ENCODE measurements around the gene RAD51B.

Gene RAD51B

GRCh38 chr14:68317239-68317638 lies 497.7 kb downstream of the RAD51B start:
- Histone ChIP-seq H3K4me1 (ENCODE audit: control insufficient read depth, low read depth, low read length) (peaks cover 17% of the 10 kb centered on the region), H3K27ac (ENCODE audit: low read length) (no peak overlapping the region), H3K9me3 (ENCODE audit: control insufficient read depth, low read depth, low read length) (no peaks in the 10 kb centered on the region), H3K36me3 (ENCODE audit: control insufficient read depth, low read depth, low read length) (no peaks in the 10 kb centered on the region), H3K27me3 (ENCODE audit: control insufficient read depth, insufficient read depth, low read length) (no peaks in the 10 kb centered on the region), H3K9ac (ENCODE audit: low read length) (no peak overlapping the region), H3K4me3 (ENCODE audit: low read length) (no peak overlapping the region)

- no peaks in the 10 kb centered on the region for H3K36me3 ChIP-seq (ENCODE audit: control insufficient read depth, low read depth, low read length)
- no peak overlapping the region for H3K9ac ChIP-seq (ENCODE audit: low read length)
- no peaks in the 10 kb centered on the region for H3K9me3 ChIP-seq (ENCODE audit: control insufficient read depth, low read depth, low read length)
- H3K27me3 ChIP-seq (ENCODE audit: control insufficient read depth, insufficient read depth, low read length) = no peaks in the 10 kb centered on the region
- H3K27ac ChIP-seq (ENCODE audit: low read length) = no peak overlapping the region
- H3K4me3 ChIP-seq (ENCODE audit: low read length) = no peak overlapping the region
- peaks cover 9% of the 10 kb centered on the region for H3K4me1 ChIP-seq (ENCODE audit: control insufficient read depth, low read depth, low read length)
Observed at GRCh38 chr14:68318828-68319227, 499.2 kb downstream of the RAD51B start.

- H3K36me3 ChIP-seq (ENCODE audit: control insufficient read depth, low read depth, low read length) = no peaks in the 10 kb centered on the region
Observed at GRCh38 chr14:68320495-68320894, 500.9 kb downstream of the RAD51B start.

GRCh38 chr14:68322940-68323620 lies 503.5 kb downstream of the RAD51B start:
- H3K27me3 ChIP-seq (ENCODE audit: control insufficient read depth, insufficient read depth, low read length) = no peaks in the 10 kb centered on the region
- H3K4me1 ChIP-seq (ENCODE audit: control insufficient read depth, low read depth, low read length) = peaks cover 9% of the 10 kb centered on the region
- no peaks in the 10 kb centered on the region for H3K9me3 ChIP-seq (ENCODE audit: control insufficient read depth, low read depth, low read length)
- no peak overlapping the region for H3K9ac ChIP-seq (ENCODE audit: low read length)
- no peak overlapping the region for H3K4me3 ChIP-seq (ENCODE audit: low read length)
- H3K27ac ChIP-seq (ENCODE audit: low read length) = no peak overlapping the region
- no peaks in the 10 kb centered on the region for H3K36me3 ChIP-seq (ENCODE audit: control insufficient read depth, low read depth, low read length)

More at GRCh38 chr14:68320495-68320894, 500.9 kb downstream of the RAD51B start:
- Histone ChIP-seq H3K9ac (ENCODE audit: low read length) (no peak overlapping the region), H3K4me1 (ENCODE audit: control insufficient read depth, low read depth, low read length) (peaks cover 9% of the 10 kb centered on the region), H3K4me3 (ENCODE audit: low read length) (no peak overlapping the region), H3K9me3 (ENCODE audit: control insufficient read depth, low read depth, low read length) (no peaks in the 10 kb centered on the region), H3K27me3 (ENCODE audit: control insufficient read depth, insufficient read depth, low read length) (no peaks in the 10 kb centered on the region), H3K27ac (ENCODE audit: low read length) (no peak overlapping the region)

GRCh38 chr14:68325267-68325807 lies 505.8 kb downstream of the RAD51B start:
- H3K9me3 ChIP-seq (ENCODE audit: control insufficient read depth, low read depth, low read length) = no peaks in the 10 kb centered on the region
- H3K4me3 ChIP-seq (ENCODE audit: low read length) = no peak overlapping the region
- no peaks in the 10 kb centered on the region for H3K27me3 ChIP-seq (ENCODE audit: control insufficient read depth, insufficient read depth, low read length)
- H3K4me1 ChIP-seq (ENCODE audit: control insufficient read depth, low read depth, low read length) = no peaks in the 10 kb centered on the region
- no peaks in the 10 kb centered on the region for H3K36me3 ChIP-seq (ENCODE audit: control insufficient read depth, low read depth, low read length)
- no peak overlapping the region for H3K9ac ChIP-seq (ENCODE audit: low read length)
- no peak overlapping the region for H3K27ac ChIP-seq (ENCODE audit: low read length)

GRCh38 chr14:68327231-68327630 lies 507.7 kb downstream of the RAD51B start:
- Histone ChIP-seq H3K4me3 (ENCODE audit: low read length) (no peak overlapping the region), H3K27ac (ENCODE audit: low read length) (no peak overlapping the region), H3K9me3 (ENCODE audit: control insufficient read depth, low read depth, low read length) (no peaks in the 10 kb centered on the region), H3K36me3 (ENCODE audit: control insufficient read depth, low read depth, low read length) (no peaks in the 10 kb centered on the region), H3K27me3 (ENCODE audit: control insufficient read depth, insufficient read depth, low read length) (no peaks in the 10 kb centered on the region), H3K4me1 (ENCODE audit: control insufficient read depth, low read depth, low read length) (peaks cover 9% of the 10 kb centered on the region), H3K9ac (ENCODE audit: low read length) (no peak overlapping the region)

- Histone ChIP-seq H3K4me1 (ENCODE audit: control insufficient read depth, low read depth, low read length) (peaks cover 20% of the 10 kb centered on the region), H3K9me3 (ENCODE audit: control insufficient read depth, low read depth, low read length) (no peaks in the 10 kb centered on the region), H3K4me3 (ENCODE audit: low read length) (no peak overlapping the region), H3K27ac (ENCODE audit: low read length) (no peak overlapping the region), H3K27me3 (ENCODE audit: control insufficient read depth, insufficient read depth, low read length) (no peaks in the 10 kb centered on the region), H3K9ac (ENCODE audit: low read length) (no peak overlapping the region), H3K36me3 (ENCODE audit: control insufficient read depth, low read depth, low read length) (no peaks in the 10 kb centered on the region)
Observed at GRCh38 chr14:68328509-68328908, 508.9 kb downstream of the RAD51B start.

GRCh38 chr14:68331426-68331825 lies 511.8 kb downstream of the RAD51B start:
- H3K27me3 ChIP-seq (ENCODE audit: control insufficient read depth, insufficient read depth, low read length) = no peaks in the 10 kb centered on the region
- H3K4me1 ChIP-seq (ENCODE audit: control insufficient read depth, low read depth, low read length) = peaks cover 20% of the 10 kb centered on the region
- no peaks in the 10 kb centered on the region for H3K9me3 ChIP-seq (ENCODE audit: control insufficient read depth, low read depth, low read length)
- H3K27ac ChIP-seq (ENCODE audit: low read length) = no peak overlapping the region
- no peaks in the 10 kb centered on the region for H3K36me3 ChIP-seq (ENCODE audit: control insufficient read depth, low read depth, low read length)
- H3K9ac ChIP-seq (ENCODE audit: low read length) = no peak overlapping the region
- no peak overlapping the region for H3K4me3 ChIP-seq (ENCODE audit: low read length)

GRCh38 chr14:68331991-68332390 lies 512.4 kb downstream of the RAD51B start:
- Histone ChIP-seq H3K4me1 (ENCODE audit: control insufficient read depth, low read depth, low read length) (peaks cover 20% of the 10 kb centered on the region), H3K4me3 (ENCODE audit: low read length) (no peak overlapping the region), H3K9ac (ENCODE audit: low read length) (no peak overlapping the region), H3K36me3 (ENCODE audit: control insufficient read depth, low read depth, low read length) (no peaks in the 10 kb centered on the region), H3K27me3 (ENCODE audit: control insufficient read depth, insufficient read depth, low read length) (no peaks in the 10 kb centered on the region), H3K9me3 (ENCODE audit: control insufficient read depth, low read depth, low read length) (no peaks in the 10 kb centered on the region), H3K27ac (ENCODE audit: low read length) (no peak overlapping the region)

- Histone ChIP-seq H3K36me3 (ENCODE audit: control insufficient read depth, low read depth, low read length) (no peaks in the 10 kb centered on the region), H3K9ac (ENCODE audit: low read length) (no peak overlapping the region), H3K27ac (ENCODE audit: low read length) (no peak overlapping the region), H3K4me1 (ENCODE audit: control insufficient read depth, low read depth, low read length) (peaks cover 20% of the 10 kb centered on the region), H3K27me3 (ENCODE audit: control insufficient read depth, insufficient read depth, low read length) (no peaks in the 10 kb centered on the region), H3K4me3 (ENCODE audit: low read length) (no peak overlapping the region), H3K9me3 (ENCODE audit: control insufficient read depth, low read depth, low read length) (no peaks in the 10 kb centered on the region)
Observed at GRCh38 chr14:68333262-68333661, 513.7 kb downstream of the RAD51B start.

GRCh38 chr14:68335312-68335711 lies 515.7 kb downstream of the RAD51B start:
- Histone ChIP-seq H3K36me3 (ENCODE audit: control insufficient read depth, low read depth, low read length) (no peaks in the 10 kb centered on the region), H3K4me1 (ENCODE audit: control insufficient read depth, low read depth, low read length) (peaks cover 29% of the 10 kb centered on the region), H3K27me3 (ENCODE audit: control insufficient read depth, insufficient read depth, low read length) (no peaks in the 10 kb centered on the region), H3K9ac (ENCODE audit: low read length) (no peak overlapping the region), H3K4me3 (ENCODE audit: low read length) (no peak overlapping the region), H3K27ac (ENCODE audit: low read length) (no peak overlapping the region), H3K9me3 (ENCODE audit: control insufficient read depth, low read depth, low read length) (no peaks in the 10 kb centered on the region)

GRCh38 chr14:68336165-68336564 lies 516.6 kb downstream of the RAD51B start:
- Histone ChIP-seq H3K27ac (ENCODE audit: low read length) (no peak overlapping the region), H3K27me3 (ENCODE audit: control insufficient read depth, insufficient read depth, low read length) (no peaks in the 10 kb centered on the region), H3K9me3 (ENCODE audit: control insufficient read depth, low read depth, low read length) (no peaks in the 10 kb centered on the region), H3K4me3 (ENCODE audit: low read length) (no peak overlapping the region), H3K4me1 (ENCODE audit: control insufficient read depth, low read depth, low read length) (peaks cover 38% of the 10 kb centered on the region), H3K9ac (ENCODE audit: low read length) (no peak overlapping the region), H3K36me3 (ENCODE audit: control insufficient read depth, low read depth, low read length) (no peaks in the 10 kb centered on the region)

Measured in iPS-18a (cell line).